HEK293T (cell line): Measurements from ENCODE around the gene FUT4.
"Not testable (repeated sequence)": the region's sequence is repeated elsewhere in the genome, so short reads cannot be mapped to it uniquely, and the experiment has no call there.

Experiments
- CTBP1 ChIP-seq: fragments of 450-650 bp; IDR thresholded peaks from 2 replicates; pipeline ENCODE4 v1.6.1; 2016; ENCODE audit warnings: borderline replicate concordance
- ELF4 ChIP-seq: fragments of 450-650 bp; IDR thresholded peaks from 2 replicates; pipeline ENCODE4 v1.6.1; 2017; ENCODE audit warnings: antibody characterized with exemption
- FOXA1 ChIP-seq: fragments of 450-650 bp; IDR thresholded peaks from 2 replicates; pipeline ENCODE4 v1.6.1; 2016; ENCODE audit warnings: mild to moderate bottlenecking
- FOXK2 ChIP-seq: fragments of 450-650 bp; IDR thresholded peaks from 2 replicates; pipeline ENCODE4 v1.6.1; 2016; ENCODE audit warnings: mild to moderate bottlenecking
- FOXM1 ChIP-seq: fragments of 450-650 bp; IDR thresholded peaks from 2 replicates; pipeline ENCODE4 v1.6.1; 2017; ENCODE audit warnings: mild to moderate bottlenecking, borderline replicate concordance
- L3MBTL2 ChIP-seq: fragments of 450-650 bp; conservative IDR thresholded peaks from 2 replicates; pipeline ENCODE4 v1.6.1; 2016; ENCODE audit warnings: mild to moderate bottlenecking
- NFRKB ChIP-seq: fragments of 450-650 bp; IDR thresholded peaks from 2 replicates; pipeline ENCODE4 v1.6.1; 2016; ENCODE audit warnings: mild to moderate bottlenecking, moderate library complexity
- PKNOX1 ChIP-seq: fragments of 450-650 bp; IDR thresholded peaks from 2 replicates; pipeline ENCODE4 v1.6.1; 2016
- SP1 ChIP-seq: fragments of 450-650 bp; IDR thresholded peaks from 2 replicates; pipeline ENCODE4 v1.6.1; 2017
- SUZ12 ChIP-seq: fragments of 450-650 bp; IDR thresholded peaks from 2 replicates; pipeline ENCODE4 v1.6.1; 2016; ENCODE audit warnings: mild to moderate bottlenecking
- TARDBP ChIP-seq: fragments of 450-650 bp; IDR thresholded peaks from 2 replicates; pipeline ENCODE4 v1.6.1; 2016

DNA sequence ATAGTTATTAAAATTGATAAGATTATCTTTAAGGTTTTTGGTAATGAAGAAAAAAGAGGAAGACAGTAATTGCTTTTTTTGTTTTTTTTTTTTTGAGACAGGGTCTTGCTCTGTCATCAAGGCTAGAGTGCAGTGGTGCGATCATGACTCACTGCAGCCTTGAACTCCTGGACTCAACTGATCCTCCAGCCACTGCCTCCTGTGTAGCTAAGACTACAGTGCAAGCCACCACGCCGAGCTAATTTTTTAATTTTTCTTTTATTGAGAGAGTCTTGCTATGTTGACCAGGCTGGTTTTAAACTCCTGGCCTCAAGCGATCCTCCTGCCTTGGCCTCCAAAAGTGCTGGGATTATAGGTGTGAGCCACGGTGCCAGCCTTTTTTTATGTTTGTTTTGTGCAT lies 37.2 kb upstream of the FUT4 start:
- TF ChIP-seq FOXM1, FOXA1, CTBP1, NFRKB, SP1, L3MBTL2, PKNOX1, ELF4, FOXK2, TARDBP, SUZ12: not testable (repeated sequence)
